Nephron progenitor cell (in vitro differentiated cells): ENCODE results near the gene KHNYN.

Experiments used
- DNase-seq: peaks from one replicate; pipeline ENCODE4 v3.0.0; 2021
- H3K27ac Mint-ChIP-seq: 2 replicates; pipeline ENCODE4 v1.8.0; 2021; ENCODE audit warnings: mild to moderate bottlenecking, moderate library complexity, mixed read lengths
- H3K27me3 Mint-ChIP-seq: 2 replicates; pipeline ENCODE4 v1.8.0; 2021; ENCODE audit warnings: mild to moderate bottlenecking, low read depth, mixed read lengths; ENCODE audit not compliant: poor library complexity
- H3K36me3 Mint-ChIP-seq: 2 replicates; pipeline ENCODE4 v1.8.0; 2021; ENCODE audit warnings: low read depth, mixed read lengths
- H3K4me1 Mint-ChIP-seq: 2 replicates; pipeline ENCODE4 v1.8.0; 2021; ENCODE audit warnings: mixed read lengths
- H3K4me3 Mint-ChIP-seq: 2 replicates; pipeline ENCODE4 v1.8.0; 2021; ENCODE audit warnings: mild to moderate bottlenecking, moderate library complexity, mixed read lengths
- H3K9me3 Mint-ChIP-seq: 2 replicates; pipeline ENCODE4 v1.8.0; 2021; ENCODE audit warnings: mild to moderate bottlenecking, moderate library complexity, mixed read lengths
- TF ChIP-seq, protein P1 (sequence below): fragments of 200-600 bp; sonication (generic); IDR thresholded peaks from 2 replicates; pipeline ENCODE4 v1.5.0; 2021; ENCODE audit warnings: antibody characterized with exemption

KHNYN gene

DNA sequence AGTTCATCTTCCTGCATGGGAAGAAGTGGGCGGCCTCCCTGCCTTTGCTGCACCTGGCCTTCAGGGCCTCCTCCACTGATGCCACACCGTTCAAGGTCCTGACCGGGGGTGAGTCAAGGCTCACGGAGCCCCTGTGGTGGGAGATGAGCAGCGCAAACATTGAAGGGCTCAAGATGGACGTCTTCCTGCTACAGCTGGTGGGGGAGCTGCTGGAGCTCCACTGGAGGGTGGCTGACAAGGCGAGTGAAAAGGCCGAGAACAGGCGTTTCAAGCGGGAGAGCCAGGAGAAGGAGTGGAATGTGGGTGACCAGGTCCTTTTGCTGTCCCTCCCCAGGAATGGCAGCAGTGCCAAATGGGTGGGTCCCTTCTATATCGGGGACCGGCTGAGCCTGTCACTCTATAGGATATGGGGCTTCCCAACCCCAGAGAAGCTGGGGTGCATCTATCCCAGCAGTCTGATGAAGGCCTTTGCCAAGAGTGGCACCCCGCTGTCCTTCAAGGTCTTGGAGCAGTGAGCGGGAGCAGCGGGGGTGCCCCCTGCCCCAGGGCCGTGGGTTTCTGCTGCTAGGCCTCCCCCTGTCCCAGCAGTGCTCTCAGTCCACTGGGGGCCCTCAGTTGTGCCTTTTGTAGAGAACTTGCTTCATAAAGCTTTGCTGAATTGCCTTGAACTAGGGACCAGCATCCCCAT lies 12.7 kb upstream of the KHNYN start:
- H3K4me3 Mint-ChIP-seq: no peak overlapping the region
- peak overlapping the region; percentile 90 for H3K27ac Mint-ChIP-seq
- TF ChIP-seq, protein P1, sequence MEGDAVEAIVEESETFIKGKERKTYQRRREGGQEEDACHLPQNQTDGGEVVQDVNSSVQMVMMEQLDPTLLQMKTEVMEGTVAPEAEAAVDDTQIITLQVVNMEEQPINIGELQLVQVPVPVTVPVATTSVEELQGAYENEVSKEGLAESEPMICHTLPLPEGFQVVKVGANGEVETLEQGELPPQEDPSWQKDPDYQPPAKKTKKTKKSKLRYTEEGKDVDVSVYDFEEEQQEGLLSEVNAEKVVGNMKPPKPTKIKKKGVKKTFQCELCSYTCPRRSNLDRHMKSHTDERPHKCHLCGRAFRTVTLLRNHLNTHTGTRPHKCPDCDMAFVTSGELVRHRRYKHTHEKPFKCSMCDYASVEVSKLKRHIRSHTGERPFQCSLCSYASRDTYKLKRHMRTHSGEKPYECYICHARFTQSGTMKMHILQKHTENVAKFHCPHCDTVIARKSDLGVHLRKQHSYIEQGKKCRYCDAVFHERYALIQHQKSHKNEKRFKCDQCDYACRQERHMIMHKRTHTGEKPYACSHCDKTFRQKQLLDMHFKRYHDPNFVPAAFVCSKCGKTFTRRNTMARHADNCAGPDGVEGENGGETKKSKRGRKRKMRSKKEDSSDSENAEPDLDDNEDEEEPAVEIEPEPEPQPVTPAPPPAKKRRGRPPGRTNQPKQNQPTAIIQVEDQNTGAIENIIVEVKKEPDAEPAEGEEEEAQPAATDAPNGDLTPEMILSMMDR: no peak
- peaks cover 38% of the 10 kb centered on the region for H3K36me3 Mint-ChIP-seq
- no peak for DNase-seq
- peaks cover 5% of the 10 kb centered on the region for H3K4me1 Mint-ChIP-seq
- no peaks in the 10 kb centered on the region for H3K9me3 Mint-ChIP-seq
- peaks cover 13% of the 10 kb centered on the region for H3K27me3 Mint-ChIP-seq

GRCh38 chr14:24417832-24418491 lies 11.8 kb upstream of the KHNYN start:
- Mint-ChIP-seq H3K4me3 (no peak overlapping the region), H3K27ac (no peak overlapping the region), H3K27me3 (peaks cover 13% of the 10 kb centered on the region), H3K36me3 (peaks cover 29% of the 10 kb centered on the region), H3K9me3 (no peaks in the 10 kb centered on the region), H3K4me1 (peaks cover 5% of the 10 kb centered on the region)
- DNase-seq: no peak
- TF ChIP-seq, protein P1: no peak

DNA sequence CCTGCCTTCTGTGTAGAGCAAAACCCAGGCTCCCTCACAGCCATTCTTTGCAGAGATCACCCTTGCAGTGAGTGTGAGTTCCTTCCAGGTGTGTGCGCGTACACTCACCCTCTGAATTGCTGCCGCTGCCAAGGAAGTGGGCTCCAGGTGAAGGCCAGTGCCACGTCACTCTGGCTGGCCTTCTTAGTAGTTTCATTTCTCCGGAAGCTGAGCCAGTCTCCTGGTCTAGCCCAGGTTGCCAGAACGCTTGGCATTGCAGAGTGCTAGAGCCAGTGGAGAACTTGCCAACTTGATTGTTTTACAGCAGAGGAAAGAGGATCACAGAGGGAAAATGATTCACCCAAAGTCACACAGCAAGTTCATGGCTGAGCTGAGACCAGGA lies 11.3 kb upstream of the KHNYN start:
- Mint-ChIP-seq H3K9me3 (no peaks in the 10 kb centered on the region), H3K27me3 (peaks cover 13% of the 10 kb centered on the region), H3K27ac (no peak overlapping the region), H3K4me1 (peaks cover 5% of the 10 kb centered on the region), H3K4me3 (no peak overlapping the region), H3K36me3 (peaks cover 26% of the 10 kb centered on the region)
- TF ChIP-seq, protein P1: no peak
- DNase-seq: no peak

DNA sequence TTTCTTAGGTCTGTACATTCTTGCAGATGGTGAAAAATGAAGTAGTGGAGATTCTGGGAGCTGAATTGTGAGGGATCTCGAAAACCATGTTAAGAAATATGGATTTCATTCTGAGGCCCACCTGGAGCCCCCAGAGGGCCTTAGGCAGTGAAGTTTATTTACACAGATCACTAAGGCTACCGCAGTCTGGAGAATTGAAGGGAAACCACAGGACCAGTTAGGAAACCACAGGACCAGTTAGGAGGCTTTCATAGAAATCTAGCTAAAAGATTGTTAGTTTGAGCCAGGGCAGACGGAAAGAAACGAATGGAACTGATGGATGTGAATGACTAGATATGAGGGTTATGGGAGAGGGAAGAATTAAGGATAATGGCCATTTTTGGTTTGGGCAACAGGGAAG lies 7.5 kb upstream of the KHNYN start:
- H3K27me3 Mint-ChIP-seq: peaks cover 29% of the 10 kb centered on the region
- no peak for DNase-seq
- H3K4me1 Mint-ChIP-seq: peaks cover 5% of the 10 kb centered on the region
- H3K4me3 Mint-ChIP-seq: no peak overlapping the region
- H3K27ac Mint-ChIP-seq: no peak overlapping the region
- no peaks in the 10 kb centered on the region for H3K36me3 Mint-ChIP-seq
- TF ChIP-seq, protein P1: no peak
- peaks cover 4% of the 10 kb centered on the region for H3K9me3 Mint-ChIP-seq

DNA sequence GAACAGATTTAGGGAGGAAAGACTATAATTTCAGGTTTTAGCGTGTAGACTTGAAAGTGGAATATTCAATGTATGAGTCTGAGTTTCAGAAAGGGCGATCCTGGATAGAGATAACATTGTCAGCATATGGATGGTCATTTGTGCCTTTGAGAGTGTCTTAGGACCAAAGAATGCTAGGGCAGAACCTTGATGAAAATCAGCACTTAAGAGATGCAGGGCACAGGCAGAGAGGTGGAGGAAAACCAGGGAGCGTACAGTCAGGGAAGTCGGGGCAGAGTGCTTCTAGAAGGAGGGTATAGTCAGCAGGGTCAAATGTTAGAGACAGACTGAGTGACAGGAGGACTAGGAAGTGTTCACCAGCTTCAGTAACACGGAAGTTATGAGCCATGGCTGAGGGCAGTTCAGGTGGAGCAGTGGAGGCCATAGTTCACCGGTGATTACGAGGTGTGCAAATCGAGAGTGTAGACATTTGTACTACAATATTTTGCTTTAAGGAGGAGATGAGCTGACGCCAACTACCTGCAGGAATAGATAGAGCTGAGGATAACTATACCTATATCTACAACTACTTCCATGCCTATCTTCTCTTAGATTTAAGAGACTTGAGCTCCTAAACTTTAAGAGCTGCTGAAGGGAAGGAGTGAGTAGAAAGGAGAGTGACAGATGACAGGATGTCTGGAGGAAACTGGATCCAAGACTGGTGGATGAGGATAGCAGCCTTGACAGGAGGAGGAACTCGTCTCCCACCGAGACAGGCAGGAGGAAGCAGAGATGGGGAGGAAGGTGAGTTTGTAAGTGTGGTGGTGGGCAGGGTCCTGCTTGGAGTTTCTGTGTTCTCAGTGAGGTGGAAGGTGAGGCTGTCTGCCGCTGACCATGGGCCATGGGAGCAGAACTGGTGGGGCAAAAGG lies 6.8 kb upstream of the KHNYN start:
- TF ChIP-seq, protein P1: no peak
- Mint-ChIP-seq H3K27me3 (peaks cover 33% of the 10 kb centered on the region), H3K36me3 (no peaks in the 10 kb centered on the region), H3K9me3 (peaks cover 4% of the 10 kb centered on the region), H3K27ac (no peak overlapping the region), H3K4me3 (no peak overlapping the region), H3K4me1 (peaks cover 5% of the 10 kb centered on the region)
- DNase-seq: no peak
